ENCODE data around the gene TRIM33.
"Not testable (repeated sequence)": the region's sequence is repeated elsewhere in the genome, so short reads cannot be mapped to it uniquely, and the experiment has no call there.

Gene TRIM33

DNA sequence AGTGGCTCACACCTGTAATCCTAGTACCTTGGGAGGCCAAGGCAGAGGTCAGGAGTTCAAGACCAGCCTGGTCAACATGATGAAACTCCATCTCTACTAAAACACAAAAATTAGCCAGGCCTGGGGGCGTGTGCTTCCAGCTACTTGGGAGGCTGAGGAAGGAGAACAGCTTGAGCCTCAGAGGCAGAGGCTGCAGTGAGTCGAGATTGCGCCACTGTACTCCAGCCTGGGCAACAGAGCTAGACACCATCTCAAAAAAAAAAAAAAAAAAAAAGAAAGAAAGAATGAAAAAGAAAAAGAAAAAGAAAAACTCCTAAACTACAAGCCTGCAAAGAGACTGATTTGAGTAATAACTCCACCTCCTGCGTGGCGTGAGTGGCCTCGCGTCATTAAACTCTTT lies 92.1 kb downstream of the TRIM33 start:
- DNase-seq (ENCODE audit: low read depth) = not testable (repeated sequence)

DNA sequence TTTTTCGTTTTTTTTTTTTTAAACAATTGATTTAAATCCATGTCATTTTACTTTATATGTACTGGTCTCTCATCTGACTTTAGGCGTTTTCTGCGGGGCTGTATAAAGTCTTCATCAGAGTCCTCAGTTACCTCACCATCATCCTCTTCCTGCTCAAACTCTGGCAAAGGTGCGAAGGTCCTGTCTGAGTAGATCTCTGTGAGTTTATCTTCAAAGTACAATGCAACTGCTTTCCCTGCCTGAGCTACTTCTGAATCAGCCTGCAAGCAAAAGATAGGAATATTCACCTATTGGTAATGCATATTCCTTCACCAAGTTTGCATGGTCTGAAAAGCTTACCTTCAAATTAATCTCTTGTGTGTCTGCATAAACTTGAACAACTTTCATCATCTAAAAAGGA lies 113.4 kb downstream of the TRIM33 start:
- DNase-seq (ENCODE audit: low read depth) = no peak

GRCh38 chr1:114395863-114396262 lies 115.1 kb downstream of the TRIM33 start:
- DNase-seq (ENCODE audit: low read depth) = no peak

DNA sequence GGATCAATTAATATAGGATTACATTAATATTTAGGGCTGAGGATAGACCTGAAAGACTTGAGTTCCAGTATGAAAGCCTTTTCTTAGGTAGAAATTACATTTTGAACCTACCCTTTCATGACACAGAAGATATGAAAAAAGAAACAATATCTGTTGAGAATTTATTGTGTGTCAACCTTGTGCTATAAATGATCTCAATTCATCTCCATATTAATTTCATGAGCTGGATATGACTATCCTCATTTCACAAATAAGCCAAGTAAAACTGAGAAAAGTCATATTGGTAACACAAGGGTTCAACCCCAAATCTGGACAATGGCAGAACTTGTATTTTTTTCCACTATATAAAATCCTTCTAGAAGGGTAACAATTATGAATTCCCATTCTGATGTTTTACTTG lies 120.0 kb downstream of the TRIM33 start:
- DNase-seq (ENCODE audit: low read depth) = no peak

DNA sequence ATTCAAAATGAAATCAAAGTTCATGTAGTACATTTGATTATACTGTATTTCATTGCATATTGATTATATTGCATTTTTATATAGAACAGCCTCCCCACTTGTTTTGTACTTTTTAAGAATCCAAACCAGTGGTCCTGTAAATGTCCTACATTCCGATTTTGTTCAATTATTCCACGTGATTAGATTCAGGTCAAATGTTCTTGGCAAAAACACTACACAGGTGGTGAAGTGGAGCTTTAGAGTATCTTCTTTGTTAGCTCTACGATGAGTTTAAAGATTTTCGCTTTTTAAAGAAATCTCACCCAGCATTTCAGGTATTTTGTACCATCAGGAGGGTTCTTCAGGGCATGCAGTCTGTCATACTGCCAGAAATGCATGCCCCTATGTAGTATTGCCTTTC lies 120.6 kb downstream of the TRIM33 start:
- no peak for DNase-seq (ENCODE audit: low read depth)

DNA sequence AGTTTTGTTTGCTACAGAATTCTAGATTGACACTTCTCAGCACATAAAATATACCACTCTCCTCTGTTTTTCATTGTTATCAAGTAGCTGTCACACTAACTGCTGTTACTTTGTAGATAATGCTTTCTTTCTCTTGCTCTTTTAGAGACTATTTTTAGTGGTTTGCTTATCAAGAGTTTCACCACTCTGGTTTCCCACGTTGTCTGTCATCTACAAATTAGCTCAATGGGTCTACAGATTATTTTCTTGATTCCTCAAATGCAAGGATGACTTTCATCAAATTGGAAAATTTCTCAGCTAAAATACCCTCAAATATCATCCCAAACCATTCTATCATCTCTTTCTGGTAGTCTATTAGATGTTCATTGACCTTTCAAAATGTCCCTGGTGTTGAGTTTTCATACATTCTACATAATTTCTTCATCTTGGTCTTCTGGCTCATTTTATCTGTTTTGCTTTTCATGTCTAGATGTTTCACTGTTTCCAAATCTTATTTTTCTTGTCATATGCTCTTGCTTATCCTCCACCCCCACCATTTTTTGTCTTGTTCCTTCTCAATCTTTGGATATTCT lies 122.5 kb downstream of the TRIM33 start:
- DNase-seq (ENCODE audit: low read depth) = no peak

DNA sequence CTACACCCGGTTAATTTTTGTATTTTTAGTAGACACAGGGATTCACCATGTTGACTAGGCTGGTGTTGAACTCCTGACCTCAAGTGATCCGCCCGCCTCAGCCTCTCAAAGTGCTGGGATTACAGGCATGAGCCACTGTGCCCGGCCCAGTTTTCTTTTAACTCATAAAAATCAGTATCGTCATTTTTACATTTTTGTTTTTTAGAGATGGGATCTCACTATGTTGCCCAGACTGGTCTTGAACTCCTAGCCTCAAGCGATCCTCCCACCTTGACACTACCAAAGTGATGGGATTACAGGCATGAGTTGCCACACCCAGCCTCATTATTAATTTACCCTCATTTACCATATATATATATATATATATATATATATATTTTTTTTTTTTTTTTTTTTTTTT lies 123.4 kb downstream of the TRIM33 start:
- not testable (repeated sequence) for DNase-seq (ENCODE audit: low read depth)

DNA sequence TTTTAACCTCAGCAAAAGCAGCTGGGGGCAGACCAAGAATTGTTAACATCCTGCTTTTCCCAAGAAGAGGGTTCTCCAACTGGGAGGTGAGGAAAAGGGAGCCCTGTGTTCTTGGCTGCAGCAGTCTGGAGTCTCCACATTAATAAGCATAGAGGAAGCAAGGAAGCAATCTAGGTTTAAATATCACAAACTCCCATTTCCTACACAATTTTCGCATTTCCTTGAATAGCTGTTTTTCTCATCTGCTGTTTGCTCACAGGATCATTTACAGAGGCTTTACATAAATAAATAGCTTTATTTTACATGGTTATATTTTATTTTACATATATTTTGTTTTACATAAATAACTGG lies 124.0 kb downstream of the TRIM33 start:
- DNase-seq (ENCODE audit: low read depth) = no peak

DNA sequence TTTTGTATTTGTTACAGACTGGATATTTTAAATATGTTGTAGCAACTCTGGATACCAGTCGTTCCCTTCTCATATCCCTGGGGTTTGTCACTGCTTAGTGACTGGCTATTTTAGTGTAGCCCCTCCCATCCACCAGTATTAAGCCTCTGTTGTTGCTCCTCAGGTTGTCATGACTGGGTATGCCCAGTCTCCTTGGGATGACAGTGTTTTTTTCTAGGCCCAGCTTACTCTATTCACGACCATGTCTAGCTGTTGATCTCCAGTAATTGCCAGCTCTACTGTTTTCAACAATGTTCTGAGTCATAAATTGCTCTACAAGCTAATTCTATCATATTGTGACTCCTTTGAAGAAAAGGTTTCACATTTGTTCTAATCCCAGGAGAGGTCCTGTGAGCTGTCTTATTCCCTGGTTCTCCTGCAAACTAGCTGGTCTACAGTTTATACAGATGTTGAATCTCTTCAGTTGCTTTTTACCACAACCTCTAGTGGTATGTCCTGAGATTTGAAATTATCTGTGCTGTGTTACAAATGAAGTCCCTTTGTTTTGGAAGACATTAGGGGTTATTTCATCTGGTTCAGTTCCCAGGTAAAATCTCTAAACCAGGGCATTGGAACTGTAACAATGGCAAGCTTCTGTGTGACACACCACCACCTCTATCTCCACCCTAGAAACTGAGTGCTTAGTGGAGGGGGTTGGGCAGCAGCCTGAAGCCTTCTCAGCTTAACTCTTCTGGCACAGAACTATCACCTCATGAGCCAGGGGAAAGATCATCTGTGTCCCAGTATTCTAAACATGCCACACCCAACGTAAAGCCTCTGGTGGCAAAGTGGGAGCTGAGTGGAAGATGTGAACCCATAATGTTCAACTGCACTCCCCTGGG lies 124.6 kb downstream of the TRIM33 start:
- DNase-seq (ENCODE audit: low read depth) = no peak

- no peak for DNase-seq (ENCODE audit: low read depth)
Measured at GRCh38 chr1:114384922-114385321, 126.1 kb downstream of the TRIM33 start.

DNA sequence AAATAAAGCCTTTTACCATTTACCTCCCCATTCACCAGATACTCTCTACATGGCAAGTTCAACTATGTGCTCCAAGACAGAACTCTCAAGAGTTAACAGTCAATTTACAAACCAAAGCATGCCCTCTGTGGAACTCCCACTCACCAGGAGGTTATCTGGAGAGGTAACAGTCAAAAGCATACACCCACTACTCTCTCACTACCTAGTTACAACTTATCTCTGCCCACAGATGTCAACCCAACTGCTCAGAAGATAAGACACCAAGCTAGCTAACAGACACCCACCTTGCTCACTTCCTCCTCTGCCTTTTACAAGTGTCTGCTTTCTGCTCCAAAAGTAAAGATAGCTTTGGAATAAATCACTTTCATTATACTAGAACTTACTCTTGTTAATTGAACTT lies 131.0 kb downstream of the TRIM33 start:
- DNase-seq (ENCODE audit: low read depth) = no peak

- DNase-seq (ENCODE audit: low read depth) = no peak
Measured at GRCh38 chr1:114379358-114379757, 131.6 kb downstream of the TRIM33 start.

- DNase-seq (ENCODE audit: low read depth) = no peak
Measured at GRCh38 chr1:114377356-114377755, 133.6 kb downstream of the TRIM33 start.

GRCh38 chr1:114369930-114370329 lies 141.1 kb downstream of the TRIM33 start:
- no peak for DNase-seq (ENCODE audit: low read depth)

GRCh38 chr1:114369266-114369919 lies 141.6 kb downstream of the TRIM33 start:
- not testable (repeated sequence) for DNase-seq (ENCODE audit: low read depth)

- DNase-seq (ENCODE audit: low read depth) = no peak
Measured at GRCh38 chr1:114368560-114369255, 142.3 kb downstream of the TRIM33 start.

DNA sequence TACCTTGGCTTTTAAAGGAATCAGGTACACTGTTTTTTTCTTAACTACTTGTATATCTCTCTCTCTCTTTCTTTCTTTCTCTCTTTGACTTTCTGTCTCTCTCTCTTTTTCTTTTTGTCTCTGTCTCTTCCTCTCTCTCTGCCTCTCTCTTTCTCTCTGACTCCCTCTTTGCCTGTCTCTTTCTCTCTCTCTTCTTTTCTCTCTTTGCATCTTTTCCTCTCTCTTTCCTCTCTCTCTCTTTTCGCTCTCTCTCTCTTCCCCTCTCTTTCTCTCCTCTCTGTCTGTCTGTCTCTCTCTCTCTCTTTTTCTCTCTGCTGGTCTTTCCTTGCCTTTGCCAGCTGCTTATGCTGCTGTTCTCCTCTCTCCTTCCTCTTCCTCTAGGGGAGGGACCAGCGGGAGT lies 143.2 kb downstream of the TRIM33 start:
- no peak for DNase-seq (ENCODE audit: low read depth)

GRCh38 chr1:114363230-114363629 lies 147.8 kb downstream of the TRIM33 start:
- not testable (repeated sequence) for DNase-seq (ENCODE audit: low read depth)

GRCh38 chr1:114359791-114360190 lies 151.2 kb downstream of the TRIM33 start:
- DNase-seq (ENCODE audit: low read depth) = no peak

- no peak for DNase-seq (ENCODE audit: low read depth)
Measured at GRCh38 chr1:114355240-114355639, 155.8 kb downstream of the TRIM33 start.

DNA sequence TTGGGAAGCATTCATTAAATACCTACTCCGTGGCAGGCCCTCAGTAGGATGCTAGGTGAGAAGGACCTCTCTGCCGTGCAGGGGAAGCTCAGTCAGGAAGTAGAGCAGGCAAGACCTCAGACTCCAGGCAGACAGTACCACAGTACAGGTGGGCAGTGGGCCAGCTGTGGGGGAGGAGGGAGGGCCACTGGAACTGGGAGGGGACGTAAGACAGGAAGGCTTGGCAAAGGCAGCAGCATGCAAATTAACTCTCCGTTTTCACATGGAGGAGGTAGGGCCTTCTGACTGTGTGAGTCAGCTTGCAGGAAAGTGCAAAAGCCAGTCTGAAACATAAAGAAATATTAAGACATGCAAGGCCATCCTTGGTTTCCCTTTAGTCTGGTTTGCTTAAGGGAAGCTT lies 157.7 kb downstream of the TRIM33 start:
- DNase-seq (ENCODE audit: low read depth) = no peak

- DNase-seq (ENCODE audit: low read depth) = no peak
Measured at GRCh38 chr1:114352797-114353196, 158.2 kb downstream of the TRIM33 start.

All from GM04503 (cell line).